Activated CD8-positive, alpha-beta memory T cell treated with anti-CD3 and anti-CD28 coated beads for 36 hours (primary cell): ENCODE data around the gene LCE1C. TPM values are rescaled to one million over a fixed set of nuclear protein-coding genes. Genes with fewer than 3 reads are reported as not detected.

ENCODE experiments used
- CTCF ChIA-PET: fragments of 350-600 bp; sonication (Branson Sonifier 250); formaldehyde crosslinking; loops from one replicate; lab custom pipeline; 2021; ENCODE audit warnings: antibody characterized with exemption; lab: Charles Lee
- POLR2A ChIA-PET: fragments of 350-600 bp; sonication (Branson Sonifier 250); formaldehyde crosslinking; loops from one replicate; lab custom pipeline; 2021; ENCODE audit warnings: antibody characterized with exemption; lab: Charles Lee
- total RNA-seq, 2 experiments: library from RNA; stranded (reverse); gene quantifications; one replicate each; pipeline ENCODE4 v1.2.3, GENCODE V29; 2021

LCE1C gene
- total RNA-seq = not detected

- POLR2A ChIA-PET = no interaction called here
- CTCF ChIA-PET = no interaction called here
Observed at GRCh38 chr1:152806576-152806975, at the start of gene LCE1C. Gene LCE1C (minus strand): TSS chr1:152806651. CDS start chr1:152805478, 1,173 bp downstream.

- CTCF ChIA-PET = no interaction called here
- POLR2A ChIA-PET = no interaction called here
Observed at GRCh38 chr1:152855661-152856060, 49.2 kb upstream of the LCE1C start.

GRCh38 chr1:152842556-152842955 is 36.1 kb upstream of the LCE1C start, which contains the start of gene LCE6A:
Gene LCE6A (plus strand): TSS chr1:152842856. CDS start chr1:152843521, 665 bp downstream.
- ChIA-PET CTCF (no interaction called here), POLR2A (no interaction called here)

GRCh38 chr1:152836870-152837269 is 30.4 kb upstream of the LCE1C start:
- ChIA-PET CTCF (no interaction called here), POLR2A (no interaction called here)

- ChIA-PET CTCF (no interaction called here), POLR2A (no interaction called here)
Observed at GRCh38 chr1:152827173-152827572, 20.7 kb upstream of the LCE1C start, which contains the start of gene LCE1A. Gene LCE1A (plus strand): TSS chr1:152827473. CDS start chr1:152827473, 0 bp downstream.

- CTCF ChIA-PET = interaction anchor here (0.6 kb wide), 1 partner anchor 59 kb away, joined by 4 read pairs; no protein-coding TSS in a partner anchor
Observed at GRCh38 chr1:152824964-152825363, 18.5 kb upstream of the LCE1C start.

GRCh38 chr1:152823294-152823693 is 16.8 kb upstream of the LCE1C start:
- ChIA-PET CTCF (no interaction called here), POLR2A (no interaction called here)

More at GRCh38 chr1:152824964-152825363, 18.5 kb upstream of the LCE1C start:
- POLR2A ChIA-PET = no interaction called here

- POLR2A ChIA-PET = no interaction called here
- CTCF ChIA-PET = no interaction called here
Observed at GRCh38 chr1:152817309-152817708, 10.9 kb upstream of the LCE1C start.

- CTCF ChIA-PET = no interaction called here
- POLR2A ChIA-PET = no interaction called here
Observed at GRCh38 chr1:152811671-152812070, 5.2 kb upstream of the LCE1C start, which contains the start of gene LCE1B. Gene LCE1B (plus strand): TSS chr1:152811971. CDS start chr1:152812447, 476 bp downstream.

- POLR2A ChIA-PET = no interaction called here
- CTCF ChIA-PET = no interaction called here
Observed at GRCh38 chr1:152811050-152811449, 4.6 kb upstream of the LCE1C start.

- CTCF ChIA-PET = no interaction called here
- POLR2A ChIA-PET = no interaction called here
Observed at GRCh38 chr1:152801333-152801732, 5.1 kb downstream of the LCE1C start.

- ChIA-PET POLR2A (no interaction called here), CTCF (no interaction called here)
Observed at GRCh38 chr1:152796421-152796820, 10.0 kb downstream of the LCE1C start, which contains the start of gene LCE1D. Gene LCE1D (plus strand): TSS chr1:152796721. CDS start chr1:152797795, 1,074 bp downstream.

- CTCF ChIA-PET = no interaction called here
Observed at GRCh38 chr1:152795686-152796085, 10.8 kb downstream of the LCE1C start.

GRCh38 chr1:152786077-152786476 is 20.4 kb downstream of the LCE1C start, which contains the start of gene LCE1E:
Gene LCE1E (plus strand): TSS chr1:152786257. CDS start chr1:152787300, 1,043 bp downstream.
- POLR2A ChIA-PET = no interaction called here
- CTCF ChIA-PET = no interaction called here

More at GRCh38 chr1:152795686-152796085, 10.8 kb downstream of the LCE1C start:
- POLR2A ChIA-PET = no interaction called here

GRCh38 chr1:152783095-152783494 is 23.4 kb downstream of the LCE1C start:
- CTCF ChIA-PET = no interaction called here
- POLR2A ChIA-PET = no interaction called here

- CTCF ChIA-PET = no interaction called here
Observed at GRCh38 chr1:152777510-152778137, 28.8 kb downstream of the LCE1C start.

GRCh38 chr1:152776361-152776760 is 30.1 kb downstream of the LCE1C start:
- ChIA-PET CTCF (no interaction called here), POLR2A (interaction anchor here (0.6 kb wide), 1 partner anchor 119 kb away, joined by 3 read pairs; no protein-coding TSS in a partner anchor)

More at GRCh38 chr1:152777510-152778137, 28.8 kb downstream of the LCE1C start:
- POLR2A ChIA-PET = no interaction called here

- ChIA-PET CTCF (no interaction called here), POLR2A (no interaction called here)
Observed at GRCh38 chr1:152774875-152775274, 31.6 kb downstream of the LCE1C start, which contains the start of gene LCE1F. Gene LCE1F (plus strand): TSS chr1:152775140. CDS start chr1:152776372, 1,232 bp downstream.

GRCh38 chr1:152770411-152770810 is 36.0 kb downstream of the LCE1C start:
- POLR2A ChIA-PET = no interaction called here

GRCh38 chr1:152768847-152769533 is 37.5 kb downstream of the LCE1C start:
- POLR2A ChIA-PET = no interaction called here
- CTCF ChIA-PET = no interaction called here

More at GRCh38 chr1:152770411-152770810, 36.0 kb downstream of the LCE1C start:
- CTCF ChIA-PET = no interaction called here
